Endothelial cell of umbilical vein (primary cell): Measurements from ENCODE around the gene SPTSSB. TPM values are rescaled to one million over a fixed set of nuclear protein-coding genes. Genes with fewer than 3 reads are reported as not detected.

Source experiments
- BruUV-seq: library from RNA; stranded (reverse); fragments of 400-500 nt; replicated peaks from 2 replicates; lab custom pipeline; 2021; lab: Mats Ljungman, UMichigan
- CTCF ChIA-PET: fragments of 300-600, 350-600 bp; sonication (Branson Sonifier 250); formaldehyde crosslinking; loops from one replicate; lab custom pipeline; 2021; ENCODE audit warnings: antibody characterized with exemption, inconsistent platforms; lab: Charles Lee
- POLR2A ChIA-PET: fragments of 300-600, 350-600 bp; sonication (Branson Sonifier 250); formaldehyde crosslinking; loops from one replicate; lab custom pipeline; 2021; ENCODE audit warnings: antibody characterized with exemption, inconsistent platforms; lab: Charles Lee
- DNase-seq: peaks from one replicate; pipeline ENCODE4 v3.0.0-alpha.2; 2011; ENCODE audit warnings: low read depth, low spot score
- FAIRE-seq: peaks from 2 replicates; lab custom pipeline; 2011; peaks lifted over from hg19 to GRCh38; lab: Jason Lieb, UNC
- H2AFZ ChIP-seq: 2 replicates; pipeline ENCODE4 v1.6.0; 2012; ENCODE audit warnings: low read depth, low read length, control low read depth, inconsistent platforms
- H3K27ac ChIP-seq: 2 replicates; pipeline ENCODE4 v1.5.1; 2011; ENCODE audit warnings: low read depth, mild to moderate bottlenecking, control low read depth, low read length, moderate library complexity; ENCODE audit not compliant: insufficient read depth
- H3K27me3 ChIP-seq, 2 experiments: 2 replicates each; pipeline versions ENCODE4 v1.6.0 to v1.6.1; 2011; ENCODE audit warnings: low read length in 2 of 2, mixed read lengths in 1 of 2; ENCODE audit not compliant: control insufficient read depth in 2 of 2, insufficient read depth in 2 of 2
- H3K36me3 ChIP-seq, 2 experiments: 2 replicates in 1 of 2; 3 replicates in 1 of 2; pipeline ENCODE4 v1.5.1; 2011; ENCODE audit warnings: low read length in 2 of 2, mild to moderate bottlenecking in 1 of 2, moderate library complexity in 1 of 2; ENCODE audit not compliant: control insufficient read depth in 2 of 2, insufficient read depth in 2 of 2; ENCODE audit errors: extremely low read depth in 1 of 2
- H3K4me1 ChIP-seq: 3 replicates; pipeline ENCODE4 v1.5.1; 2011; ENCODE audit warnings: mild to moderate bottlenecking, low read length; ENCODE audit not compliant: control insufficient read depth, insufficient read depth; ENCODE audit errors: extremely low read depth
- H3K4me2 ChIP-seq: 2 replicates; pipeline ENCODE4 v1.6.1; 2011; ENCODE audit warnings: low read length, control low read depth, mixed read lengths; ENCODE audit not compliant: insufficient read depth
- H3K4me3 ChIP-seq, 3 experiments: fragments of 200-600 bp in 1 of 3; sonication (generic), shearing (Covaris generic) in 1 of 3; replicated peaks in 1 of 3; 2 replicates each; pipeline ENCODE4 v1.5.1; 2011 to 2016; ENCODE audit warnings: control low read depth in 3 of 3, low read length in 3 of 3, mild to moderate bottlenecking in 2 of 3, inconsistent platforms in 1 of 3, low read depth in 1 of 3, moderate library complexity in 1 of 3; ENCODE audit not compliant: insufficient read depth in 1 of 3
- H3K79me2 ChIP-seq: 2 replicates; pipeline ENCODE4 v1.6.0; 2012; ENCODE audit warnings: low read length, inconsistent platforms; ENCODE audit not compliant: control insufficient read depth, insufficient read depth
- H3K9ac ChIP-seq: replicated peaks from 2 replicates; pipeline ENCODE3; 2011; ENCODE audit warnings: low read length, control low read depth; ENCODE audit not compliant: insufficient read depth; ENCODE audit errors: extremely low read depth
- H3K9me1 ChIP-seq: replicated peaks from 3 replicates; pipeline ENCODE4 v1.6.0; 2011; ENCODE audit warnings: mild to moderate bottlenecking, low read length; ENCODE audit not compliant: control insufficient read depth, insufficient read depth; ENCODE audit errors: extremely low read depth
- H3K9me3 ChIP-seq: replicated peaks from 2 replicates; pipeline ENCODE4 v1.5.1; 2012; ENCODE audit warnings: low read length, inconsistent platforms; ENCODE audit not compliant: control insufficient read depth, insufficient read depth
- H4K20me1 ChIP-seq: replicated peaks from 2 replicates; pipeline ENCODE3; 2011; ENCODE audit warnings: mild to moderate bottlenecking, low read length; ENCODE audit not compliant: control insufficient read depth, insufficient read depth; ENCODE audit errors: extremely low read depth
- CTCF ChIP-seq, 2 donors: IDR thresholded peaks; 1 replicate in 1 of 2; 2 replicates in 1 of 2; pipeline ENCODE4 v1.5.1; 2011; ENCODE audit warnings: low read length in 2 of 2, mild to moderate bottlenecking in 2 of 2, moderate library complexity in 2 of 2, control low read depth in 1 of 2, inconsistent platforms in 1 of 2, low read depth in 1 of 2; ENCODE audit not compliant: insufficient read depth in 1 of 2; ENCODE audit errors: extremely low read depth in 1 of 2
- EZH2 ChIP-seq: IDR thresholded peaks from 2 replicates; pipeline ENCODE4 v1.6.1; 2012; ENCODE audit warnings: borderline replicate concordance, low read depth, mild to moderate bottlenecking, moderate library complexity, low read length, inconsistent platforms; ENCODE audit not compliant: severe bottlenecking
- FOS ChIP-seq: IDR thresholded peaks from 2 replicates; pipeline ENCODE4 v1.6.1; 2011; ENCODE audit warnings: mild to moderate bottlenecking, low read length, moderate library complexity, borderline replicate concordance; ENCODE audit not compliant: insufficient read depth
- GATA2 ChIP-seq: IDR thresholded peaks from 2 replicates; pipeline ENCODE4 v1.7.0; 2011; ENCODE audit warnings: low read depth, mild to moderate bottlenecking, moderate library complexity, mixed read lengths, low read length; ENCODE audit not compliant: insufficient read length, insufficient read depth
- JUN ChIP-seq: IDR thresholded peaks from 2 replicates; pipeline ENCODE4 v1.6.1; 2011; ENCODE audit warnings: borderline replicate concordance, low read depth; ENCODE audit not compliant: insufficient read length, insufficient read depth
- MAX ChIP-seq: IDR thresholded peaks from 2 replicates; pipeline ENCODE4 v1.6.1; 2011; ENCODE audit not compliant: insufficient read depth, insufficient read length
- MYC ChIP-seq: IDR thresholded peaks from one replicate; pipeline ENCODE4 v1.6.1; 2011; ENCODE audit warnings: mild to moderate bottlenecking, low read depth, low read length
- POLR2A ChIP-seq: IDR thresholded peaks from 2 replicates; pipeline ENCODE4 v1.6.1; 2012; ENCODE audit warnings: low read depth, mild to moderate bottlenecking, control low read depth, low read length
- POLR2AphosphoS5 ChIP-seq: IDR thresholded peaks from 2 replicates; pipeline ENCODE4 v1.6.1; 2012; ENCODE audit warnings: low read depth, mild to moderate bottlenecking, control low read depth, low read length, moderate library complexity; ENCODE audit not compliant: insufficient read depth
- dilution Hi-C: fragments of 300-500 bp; cut with MboI; formaldehyde crosslinking; loops from one replicate; pipeline ENCODE4 v1.15.0; 2019; ENCODE audit warnings: low sequenced_read_pairs; ENCODE audit not compliant: extremely low pct_ligation_motif_present
- intact Hi-C: fragments of 100-400 bp; cut with micrococcal nuclease; formaldehyde crosslinking; loops from one replicate; pipeline ENCODE4 v1.10.0; 2022
- polyA plus RNA-seq, 4 experiments: library from polyadenylated mRNA; depleted of rRNA in 3 of 4; stranded (reverse) in 3 of 4; unstranded in 1 of 4; fragments of >200 nt; gene quantifications; 2 replicates each; pipeline versions ENCODE4 v1.2.1 to v1.2.3, GENCODE V29; 2011 to 2012; ENCODE audit warnings: missing spikeins in 1 of 4
- total RNA-seq: library from RNA; stranded (reverse); gene quantifications from 2 replicates; pipeline ENCODE4 v1.2.3, GENCODE V29; 2021

Gene SPTSSB
- total and polyA plus RNA-seq, 2 donors (not counting 3 experiments of a cell fraction or from before 2014, with no cell fraction given), result not detected

- Histone ChIP-seq H3K4me1 (peaks cover 13% of the 10 kb centered on the region), H3K9me3 (no peaks in the 10 kb centered on the region), H3K9me1 (no peaks in the 10 kb centered on the region), H4K20me1 (no peaks in the 10 kb centered on the region), H3K36me3 (no peaks in the 10 kb centered on the region), H2AFZ (no peak overlapping the region), H3K27ac (no peak overlapping the region), H3K4me3 (no peak overlapping the region), H3K27me3 (no peaks in the 10 kb centered on the region), H3K79me2 (no peaks in the 10 kb centered on the region), H3K4me2 (no peak overlapping the region), H3K9ac (no peak overlapping the region)
- ChIA-PET CTCF (no interaction called here), POLR2A (no interaction called here)
- dilution Hi-C loops (no loop called here), intact Hi-C loops (no loop called here)
- no TSS peak for BruUV-seq
- TF ChIP-seq EZH2, result no peak
- no peak for FAIRE-seq
- no peak for DNase-seq
Observed at GRCh38 chr3:161320837-161321236, 50.5 kb downstream of the SPTSSB start.

GRCh38 chr3:161319867-161320266 is 51.5 kb downstream of the SPTSSB start:
- ChIA-PET POLR2A (no interaction called here), CTCF (no interaction called here)
- H3K27ac ChIP-seq, result no peak overlapping the region
- no peak overlapping the region for H2AFZ ChIP-seq
- no peak overlapping the region for H3K9ac ChIP-seq
- H3K79me2 ChIP-seq, result no peaks in the 10 kb centered on the region
- H3K36me3 ChIP-seq, result no peaks in the 10 kb centered on the region
- H3K9me3 ChIP-seq, result no peaks in the 10 kb centered on the region
- no peak overlapping the region for H3K4me2 ChIP-seq
- TF ChIP-seq CTCF (IDR thresholded peaks at IDR 0.05; ENCODE audit: extremely low read depth in 1 of 2, insufficient read depth in 1 of 2, low read depth in 1 of 2, low read length in 2 of 2) (no peak), MYC (no peak), POLR2AphosphoS5 (no peak), EZH2 (no peak), GATA2 (no peak), FOS (no peak), JUN (no peak), MAX (no peak), POLR2A (no peak)
- no peaks in the 10 kb centered on the region for H4K20me1 ChIP-seq
- H3K27me3 ChIP-seq, result no peaks in the 10 kb centered on the region
- dilution Hi-C loops, result no loop called here
- H3K9me1 ChIP-seq, result no peaks in the 10 kb centered on the region
- H3K4me1 ChIP-seq, result peaks cover 22% of the 10 kb centered on the region
- no peak for FAIRE-seq
- no peak overlapping the region for H3K4me3 ChIP-seq
- no peak for DNase-seq
- intact Hi-C loops, result loop anchor here (5.0 kb wide), 1 partner anchor 753 kb away; the partner anchor contains the start of gene KPNA4
- no TSS peak for BruUV-seq
